DND-41 (cell line): ENCODE measurements around the gene NBEA.

Experiments used
- CTCF ChIP-seq: IDR thresholded peaks from 2 replicates; pipeline ENCODE4 v1.5.1; 2012; ENCODE audit warnings: borderline replicate concordance, low read length, moderate library complexity, mild to moderate bottlenecking; ENCODE audit not compliant: poor library complexity, severe bottlenecking; ENCODE audit errors: extremely low read depth
- EZH2 ChIP-seq: IDR thresholded peaks from 3 replicates; pipeline ENCODE4 v1.6.1; 2012; ENCODE audit warnings: borderline replicate concordance, low read depth, mild to moderate bottlenecking, moderate library complexity, low read length, inconsistent platforms; ENCODE audit not compliant: severe bottlenecking

GRCh38 chr13:35472323-35472881 is 530.3 kb downstream of the NBEA start:
- no peak for TF ChIP-seq CTCF
- no peak for TF ChIP-seq EZH2
